NCI-H2196 treated with DMSO at 0.1 percent for 48 hours (cell line): ENCODE data around the gene VIPAS39.

ENCODE experiments used
- DNase-seq: peaks from one replicate; lab custom pipeline; 2025; ENCODE audit not compliant: unreplicated experiment; lab: John Stamatoyannopoulos, UW

Gene VIPAS39

GRCh38 chr14:77406718-77407117, 50.7 kb downstream of the VIPAS39 start:
- no peak for DNase-seq

- no peak for DNase-seq
Observed at GRCh38 chr14:77406086-77406485, 51.3 kb downstream of the VIPAS39 start.

GRCh38 chr14:77403768-77404167, 53.6 kb downstream of the VIPAS39 start:
- no peak for DNase-seq

- no peak for DNase-seq
Observed at GRCh38 chr14:77400216-77400615, 57.2 kb downstream of the VIPAS39 start.

GRCh38 chr14:77390188-77390587, 67.2 kb downstream of the VIPAS39 start:
- DNase-seq, result no peak

- DNase-seq, result no peak
Observed at GRCh38 chr14:77378701-77379100, 78.7 kb downstream of the VIPAS39 start.

GRCh38 chr14:77377502-77377844, 79.9 kb downstream of the VIPAS39 start:
- DNase-seq, result no peak

GRCh38 chr14:77376771-77377501, 80.5 kb downstream of the VIPAS39 start, which contains the start of the genes SAMD15 and TMED8:
SAMD15 (plus strand) TSS chr14:77377379; CDS start chr14:77377419, 40 bp downstream.
TMED8 (minus strand) TSS chr14:77377094; CDS start chr14:77377053, 41 bp downstream.
- DNase-seq, result peak; percentile 72
